ENCODE results near the gene TTBK1.
"Not testable (repeated sequence)": the region's sequence is repeated elsewhere in the genome, so short reads cannot be mapped to it uniquely, and the experiment has no call there.

TTBK1 gene

GRCh38 chr6:43287717-43288679 is 44.7 kb downstream of the TTBK1 start:
- no peak for DNase-seq

GRCh38 chr6:43290339-43290904 is 47.1 kb downstream of the TTBK1 start:
- no peak for DNase-seq

GRCh38 chr6:43290905-43291355 is 47.6 kb downstream of the TTBK1 start:
- no peak for DNase-seq

GRCh38 chr6:43291708-43292107 is 48.4 kb downstream of the TTBK1 start:
- DNase-seq, result no peak

- DNase-seq, result no peak
Measured at GRCh38 chr6:43292341-43292740, 49.1 kb downstream of the TTBK1 start.

GRCh38 chr6:43292763-43293318 is 49.6 kb downstream of the TTBK1 start:
- no peak for DNase-seq

GRCh38 chr6:43293698-43294097 is 50.4 kb downstream of the TTBK1 start:
- no peak for DNase-seq

- DNase-seq, result no peak
Measured at GRCh38 chr6:43294536-43294935, 51.3 kb downstream of the TTBK1 start.

- no peak for DNase-seq
Measured at GRCh38 chr6:43295456-43295855, 52.2 kb downstream of the TTBK1 start.

- no peak for DNase-seq
Measured at GRCh38 chr6:43296780-43297497, 53.7 kb downstream of the TTBK1 start.

- DNase-seq, result no peak
Measured at GRCh38 chr6:43297644-43298564, 54.6 kb downstream of the TTBK1 start, which contains the start of gene SLC22A7. SLC22A7 (plus strand) TSS chr6:43298260; CDS start chr6:43298359, 99 bp downstream.

GRCh38 chr6:43298565-43299337 is 55.5 kb downstream of the TTBK1 start:
- no peak for DNase-seq

- DNase-seq, result no peak
Measured at GRCh38 chr6:43299338-43300293, 56.3 kb downstream of the TTBK1 start.

GRCh38 chr6:43301081-43301870 is 58.0 kb downstream of the TTBK1 start:
- no peak for DNase-seq

- DNase-seq, result no peak
Measured at GRCh38 chr6:43302126-43302525, 58.8 kb downstream of the TTBK1 start.

- not testable (repeated sequence) for DNase-seq
Measured at GRCh38 chr6:43303006-43303405, 59.7 kb downstream of the TTBK1 start.

- DNase-seq, result no peak
Measured at GRCh38 chr6:43303751-43304331, 60.6 kb downstream of the TTBK1 start.

GRCh38 chr6:43304361-43304760 is 61.1 kb downstream of the TTBK1 start:
- no peak for DNase-seq

All from fibroblast of skin of back (primary cell).